Body of pancreas (tissue), 4 donors: ENCODE data around the gene SLC22A9. TPM values are rescaled to one million over a fixed set of nuclear protein-coding genes. Genes with fewer than 3 reads are reported as not detected.
A peak's percentile ranks its signal among the peaks of the same experiment; 100 is the strongest.
"Not testable (repeated sequence)": the region's sequence is repeated elsewhere in the genome, so short reads cannot be mapped to it uniquely, and the experiment has no call there.

Experiments used
- ATAC-seq: fragments of 150-250 bp; one replicate; pipeline ENCODE4 v1.9.1; 2016
- DNase-seq, 4 donors: peaks; one replicate each; pipeline ENCODE4 v3.0.0-alpha.2; 2019
- H3K27ac ChIP-seq, 4 donors: fragments of 200-600 bp; sonication (generic); 1 replicate in 3 of 4; 2 replicates in 1 of 4; pipeline versions ENCODE4 v1.5.1 to v1.6.1; 2016 to 2019; ENCODE audit warnings: mild to moderate bottlenecking in 1 of 4, mixed read lengths in 1 of 4, moderate library complexity in 1 of 4
- H3K27me3 ChIP-seq, 2 donors: fragments of 200-600 bp; sonication (generic); one replicate each; pipeline ENCODE4 v1.6.0; 2016; ENCODE audit warnings: mild to moderate bottlenecking in 1 of 2
- H3K36me3 ChIP-seq, 2 donors: fragments of 200-600 bp; sonication (generic); replicated peaks in 1 of 2; 2 replicates each; pipeline ENCODE4 v1.5.1; 2016; ENCODE audit warnings: low read depth in 2 of 2; ENCODE audit not compliant: insufficient read depth in 1 of 2
- H3K4me1 ChIP-seq: fragments of 200-600 bp; sonication (generic); one replicate; pipeline ENCODE4 v1.6.0; 2016
- H3K4me3 ChIP-seq, 2 donors: fragments of 200-600 bp; sonication (generic); 1 replicate in 1 of 2; 2 replicates in 1 of 2; pipeline ENCODE4 v1.5.1; 2016 to 2019
- H3K9me3 ChIP-seq, 3 donors: fragments of 200-600 bp; sonication (generic); 1 replicate in 2 of 3; 2 replicates in 1 of 3; pipeline ENCODE4 v1.5.1; 2016
- POLR2A ChIP-seq, 3 donors: fragments of 450-650 bp; IDR thresholded peaks; one replicate each; pipeline ENCODE4 v1.6.1; 2016; ENCODE audit warnings: antibody characterized with exemption in 3 of 3, mild to moderate bottlenecking in 2 of 3
- WGBS, 2 donors: methylation state at CpG; one replicate each; pipeline ENCODE4 v1.1.5; 2017; 5-methylcytosine and 5-hydroxymethylcytosine counted together
- intact Hi-C: fragments of 100-400 bp; cut with DNase I; formaldehyde crosslinking; loops from one replicate; pipeline ENCODE4 v1.15.1; 2023
- total RNA-seq, 2 donors: library from RNA; depleted of rRNA; stranded (reverse); fragments of >200 nt; gene quantifications; one replicate each; pipeline ENCODE4 v1.1.0, GENCODE V29; 2016
- TF ChIP-seq, protein P1 (sequence below), 7 experiments: fragments of 450-650 bp in 4 of 7; fragments of 200-600 bp in 3 of 7; sonication (generic) in 3 of 7; IDR thresholded peaks; one replicate each; pipeline ENCODE4 v1.5.1; 2016 to 2019; ENCODE audit warnings: antibody characterized with exemption in 7 of 7

The SLC22A9 gene
- total RNA-seq: under 1 TPM in 1 of 2 donors, not detected in 1; 0.66 TPM

DNA sequence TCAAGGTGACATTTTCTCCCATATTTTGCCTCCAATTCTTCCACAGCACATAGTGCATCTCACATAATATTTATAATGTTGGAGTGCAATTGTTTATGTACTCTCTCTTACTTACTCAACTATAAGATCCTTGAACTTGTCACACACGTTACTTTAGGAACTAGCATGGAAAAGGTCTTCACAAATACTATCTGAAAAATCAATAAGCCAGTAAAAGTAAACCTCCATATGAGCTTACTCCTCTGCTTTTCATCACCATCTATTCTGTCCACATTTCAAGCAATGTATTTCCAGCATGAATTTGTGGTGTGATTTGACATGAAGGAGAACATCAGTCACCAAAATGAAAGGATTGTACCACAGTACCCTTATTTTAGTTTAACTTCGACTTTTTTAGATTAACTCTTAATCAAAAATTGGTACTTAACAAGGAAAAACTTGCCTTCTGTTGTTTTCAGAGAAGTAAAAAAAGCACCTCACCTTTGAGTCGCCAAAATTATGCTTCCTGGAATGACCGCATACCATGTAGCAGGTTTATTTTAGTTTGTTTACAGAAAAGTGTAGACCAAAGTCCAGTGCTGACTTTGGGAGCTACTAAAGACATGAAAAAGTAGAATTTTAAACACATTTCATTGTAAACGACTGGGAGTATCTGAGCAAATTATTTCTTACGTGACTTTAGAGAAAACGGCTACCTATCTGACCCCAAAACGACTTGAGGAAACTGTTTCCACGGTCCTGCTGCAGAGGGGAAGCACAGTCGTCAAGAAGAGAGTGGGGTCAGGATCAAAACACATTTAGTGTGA, at the start of gene SLC22A9:
TSS of gene SLC22A9 (plus strand) at position 621 of the 806 bp plus-strand sequence. CDS start 272 bp downstream, outside the sequence.
- DNase-seq: peak; percentile 10 to 64 (median 20)
- intact Hi-C loops: no loop called here
- Histone ChIP-seq H3K27ac (peak within 1 kb of the TSS in 3 of 4 donors; percentile 60 to 79 (median 69)), H3K4me1 (peaks cover 24% of the 10 kb centered on the region), H3K9me3 (no peaks in the 10 kb centered on the region), H3K4me3 (no peak within 1 kb of the TSS), H3K27me3 (no peaks in the 10 kb centered on the region), H3K36me3 (no peaks in the 10 kb centered on the region)
- TF ChIP-seq POLR2A (IDR thresholded peaks at IDR 0.05): no peak
- TF ChIP-seq, protein P1, sequence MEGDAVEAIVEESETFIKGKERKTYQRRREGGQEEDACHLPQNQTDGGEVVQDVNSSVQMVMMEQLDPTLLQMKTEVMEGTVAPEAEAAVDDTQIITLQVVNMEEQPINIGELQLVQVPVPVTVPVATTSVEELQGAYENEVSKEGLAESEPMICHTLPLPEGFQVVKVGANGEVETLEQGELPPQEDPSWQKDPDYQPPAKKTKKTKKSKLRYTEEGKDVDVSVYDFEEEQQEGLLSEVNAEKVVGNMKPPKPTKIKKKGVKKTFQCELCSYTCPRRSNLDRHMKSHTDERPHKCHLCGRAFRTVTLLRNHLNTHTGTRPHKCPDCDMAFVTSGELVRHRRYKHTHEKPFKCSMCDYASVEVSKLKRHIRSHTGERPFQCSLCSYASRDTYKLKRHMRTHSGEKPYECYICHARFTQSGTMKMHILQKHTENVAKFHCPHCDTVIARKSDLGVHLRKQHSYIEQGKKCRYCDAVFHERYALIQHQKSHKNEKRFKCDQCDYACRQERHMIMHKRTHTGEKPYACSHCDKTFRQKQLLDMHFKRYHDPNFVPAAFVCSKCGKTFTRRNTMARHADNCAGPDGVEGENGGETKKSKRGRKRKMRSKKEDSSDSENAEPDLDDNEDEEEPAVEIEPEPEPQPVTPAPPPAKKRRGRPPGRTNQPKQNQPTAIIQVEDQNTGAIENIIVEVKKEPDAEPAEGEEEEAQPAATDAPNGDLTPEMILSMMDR (IDR thresholded peaks at IDR 0.05): no peak
- 22 to 24% methylated on average over 10 of the region's 10 CpGs for WGBS, 2 donors
- peak; percentile 99 for ATAC-seq

DNA sequence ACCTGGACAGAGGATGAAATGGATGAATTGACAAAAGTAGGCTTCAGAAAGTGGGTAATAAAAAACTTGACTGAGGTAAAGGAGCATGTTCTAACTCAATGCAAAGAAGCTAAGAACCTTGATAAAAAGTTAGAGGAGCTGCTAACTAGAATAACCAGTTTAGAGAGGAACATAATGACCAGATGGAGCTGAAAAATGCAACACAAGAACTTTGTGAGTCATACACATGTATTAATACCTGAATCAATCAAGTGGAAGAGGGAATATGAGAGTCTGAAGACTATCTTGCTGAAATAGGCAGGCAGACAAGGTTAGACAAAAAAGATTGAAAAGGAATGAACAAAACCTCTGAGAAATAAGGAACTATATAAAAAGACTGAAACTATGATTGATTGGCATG, 47.9 kb upstream of the SLC22A9 start:
- no peak for ATAC-seq
- Histone ChIP-seq H3K4me1 (no peaks in the 10 kb centered on the region), H3K27me3 (no peaks in the 10 kb centered on the region)

DNA sequence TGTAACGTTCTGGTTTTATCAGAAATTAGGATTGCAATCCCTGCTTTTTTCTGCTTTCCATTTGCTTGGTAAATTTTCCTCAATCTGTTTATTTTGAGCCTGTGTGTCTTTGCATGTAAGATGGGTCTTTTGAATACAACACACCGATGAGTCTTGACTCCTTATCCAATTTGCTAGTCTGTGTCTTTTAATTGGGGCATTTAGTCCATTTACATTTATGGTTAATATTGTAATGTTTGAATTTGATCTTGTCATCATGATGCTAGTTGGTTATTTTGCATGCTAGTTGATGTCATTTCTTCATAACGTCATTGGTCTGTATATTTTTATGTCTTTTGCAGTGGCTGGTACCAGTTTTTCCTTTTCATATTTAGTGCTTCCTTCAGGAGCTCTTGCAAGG, 34.5 kb upstream of the SLC22A9 start:
- H3K27ac ChIP-seq, H3K4me3 ChIP-seq, DNase-seq, intact Hi-C loops, H3K36me3 ChIP-seq, H3K27me3 ChIP-seq, H3K9me3 ChIP-seq, ATAC-seq, H3K4me1 ChIP-seq: not testable (repeated sequence)
- WGBS, 2 donors: 46 to 58% methylated on average over 3 of the region's 3 CpGs

More for the DNA sequence above, 47.9 kb upstream of the SLC22A9 start:
- no peak for DNase-seq
- Histone ChIP-seq H3K4me3 (no peak overlapping the region), H3K36me3 (no peaks in the 10 kb centered on the region), H3K9me3 (no peaks in the 10 kb centered on the region), H3K27ac (no peak overlapping the region)
- intact Hi-C loops: no loop called here
- TF ChIP-seq, protein P1 (IDR thresholded peaks at IDR 0.05): no peak
- no peak for TF ChIP-seq POLR2A (IDR thresholded peaks at IDR 0.05)

DNA sequence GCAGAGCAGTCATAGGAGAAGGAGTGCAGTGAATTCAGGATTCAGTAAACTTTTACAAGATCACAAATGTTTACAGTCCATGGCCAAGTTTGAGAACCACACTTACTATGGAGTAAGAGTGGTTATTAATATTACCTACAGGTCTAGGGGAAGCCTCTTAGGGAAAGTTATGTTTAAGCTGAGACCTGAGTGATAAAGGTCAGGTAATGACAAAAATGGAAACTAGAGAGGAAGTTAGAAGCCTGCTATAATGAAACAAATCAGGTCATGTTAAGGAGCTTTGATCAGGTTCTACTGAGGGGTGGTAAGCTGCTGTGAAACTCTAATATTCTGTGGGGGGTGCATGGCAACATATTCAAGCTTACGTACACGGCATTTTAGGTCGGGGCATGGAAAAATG, 32.5 kb upstream of the SLC22A9 start:
- 72 to 78% methylated on average over 3 of the region's 3 CpGs for WGBS, 2 donors
- intact Hi-C loops: no loop called here
- no peaks in the 10 kb centered on the region for H3K27me3 ChIP-seq
- no peaks in the 10 kb centered on the region for H3K36me3 ChIP-seq
- ATAC-seq: no peak
- H3K27ac ChIP-seq: no peak overlapping the region
- TF ChIP-seq, protein P1 (IDR thresholded peaks at IDR 0.05): no peak
- TF ChIP-seq POLR2A (IDR thresholded peaks at IDR 0.05): no peak
- H3K4me3 ChIP-seq: no peak overlapping the region
- H3K9me3 ChIP-seq: no peaks in the 10 kb centered on the region
- H3K4me1 ChIP-seq: no peaks in the 10 kb centered on the region
- no peak for DNase-seq

DNA sequence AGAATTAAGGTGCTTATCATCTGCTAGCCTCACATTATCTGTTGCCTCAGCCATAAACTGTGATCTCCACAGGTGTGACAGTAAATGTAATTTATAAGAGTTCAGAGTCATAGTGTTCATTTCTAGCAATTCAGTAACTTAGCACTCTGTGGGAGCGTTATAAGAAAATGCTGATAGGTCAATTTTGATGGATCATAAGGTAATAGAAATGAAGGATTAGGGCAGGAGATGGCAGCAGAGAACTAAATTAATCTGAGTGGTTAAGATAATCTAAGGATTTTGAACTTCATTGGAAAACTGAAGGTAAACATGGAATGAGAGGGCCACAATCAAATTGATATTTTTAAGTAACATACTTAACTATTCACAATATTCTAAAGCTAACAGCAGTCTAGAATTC, 26.5 kb upstream of the SLC22A9 start:
- Histone ChIP-seq H3K27ac (no peak overlapping the region), H3K4me3 (no peak overlapping the region), H3K36me3 (no peaks in the 10 kb centered on the region), H3K27me3 (no peaks in the 10 kb centered on the region), H3K4me1 (no peaks in the 10 kb centered on the region), H3K9me3 (no peaks in the 10 kb centered on the region)
- intact Hi-C loops: no loop called here
- ATAC-seq: no peak
- WGBS, 2 donors: 17 to 38% methylated on average over 1 of the region's 1 CpG
- DNase-seq: no peak
- TF ChIP-seq, protein P1 (IDR thresholded peaks at IDR 0.05): peak in 4 of 7 experiments; percentile 15 to 51 (median 28)
- no peak for TF ChIP-seq POLR2A (IDR thresholded peaks at IDR 0.05)
